HTR-8/SVneo (cell line): Measurements from ENCODE around the gene UPK2.

Experiments
- DNase-seq: peaks from one replicate; pipeline ENCODE4 v3.0.0; 2011; ENCODE audit warnings: low spot score, mixed read lengths; ENCODE audit not compliant: insufficient read length
- FAIRE-seq: peaks from 2 replicates; lab custom pipeline; 2011; peaks lifted over from hg19 to GRCh38; lab: Jason Lieb, UNC

The UPK2 gene

DNA sequence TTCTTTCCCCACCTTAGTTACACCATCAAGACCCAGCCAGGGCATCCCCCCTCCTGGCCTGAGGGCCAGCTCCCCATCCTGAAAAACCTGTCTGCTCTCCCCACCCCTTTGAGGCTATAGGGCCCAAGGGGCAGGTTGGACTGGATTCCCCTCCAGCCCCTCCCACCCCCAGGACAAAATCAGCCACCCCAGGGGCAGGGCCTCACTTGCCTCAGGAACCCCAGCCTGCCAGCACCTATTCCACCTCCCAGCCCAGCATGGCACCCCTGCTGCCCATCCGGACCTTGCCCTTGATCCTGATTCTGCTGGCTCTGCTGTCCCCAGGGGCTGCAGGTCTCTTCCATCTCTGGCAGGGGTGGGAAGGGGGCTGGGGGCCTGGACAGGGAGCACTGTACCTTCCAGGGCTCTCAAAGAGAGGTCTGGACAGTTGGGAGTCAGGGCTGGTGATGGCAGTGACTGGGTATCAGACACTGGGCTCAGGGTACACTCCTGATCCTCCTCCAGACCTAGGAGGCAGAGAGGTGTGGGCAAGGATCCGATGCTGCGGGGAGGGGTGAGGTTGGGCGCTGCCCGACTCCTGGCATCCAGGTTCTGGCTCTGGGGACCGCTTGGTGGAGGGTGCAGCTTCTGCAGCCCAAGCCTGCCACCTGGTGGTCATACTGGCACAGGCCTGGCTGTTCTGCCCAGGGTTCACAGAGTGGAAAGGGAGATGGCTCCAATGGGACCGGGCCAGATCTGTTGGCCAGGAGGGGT is at the start of gene UPK2:
Gene UPK2 (plus strand): TSS at position 205 of the 753 bp plus-strand sequence. CDS start 53 bp downstream, at position 258.
- DNase-seq (peak; percentile 97), FAIRE-seq (peak; percentile 95)

DNA sequence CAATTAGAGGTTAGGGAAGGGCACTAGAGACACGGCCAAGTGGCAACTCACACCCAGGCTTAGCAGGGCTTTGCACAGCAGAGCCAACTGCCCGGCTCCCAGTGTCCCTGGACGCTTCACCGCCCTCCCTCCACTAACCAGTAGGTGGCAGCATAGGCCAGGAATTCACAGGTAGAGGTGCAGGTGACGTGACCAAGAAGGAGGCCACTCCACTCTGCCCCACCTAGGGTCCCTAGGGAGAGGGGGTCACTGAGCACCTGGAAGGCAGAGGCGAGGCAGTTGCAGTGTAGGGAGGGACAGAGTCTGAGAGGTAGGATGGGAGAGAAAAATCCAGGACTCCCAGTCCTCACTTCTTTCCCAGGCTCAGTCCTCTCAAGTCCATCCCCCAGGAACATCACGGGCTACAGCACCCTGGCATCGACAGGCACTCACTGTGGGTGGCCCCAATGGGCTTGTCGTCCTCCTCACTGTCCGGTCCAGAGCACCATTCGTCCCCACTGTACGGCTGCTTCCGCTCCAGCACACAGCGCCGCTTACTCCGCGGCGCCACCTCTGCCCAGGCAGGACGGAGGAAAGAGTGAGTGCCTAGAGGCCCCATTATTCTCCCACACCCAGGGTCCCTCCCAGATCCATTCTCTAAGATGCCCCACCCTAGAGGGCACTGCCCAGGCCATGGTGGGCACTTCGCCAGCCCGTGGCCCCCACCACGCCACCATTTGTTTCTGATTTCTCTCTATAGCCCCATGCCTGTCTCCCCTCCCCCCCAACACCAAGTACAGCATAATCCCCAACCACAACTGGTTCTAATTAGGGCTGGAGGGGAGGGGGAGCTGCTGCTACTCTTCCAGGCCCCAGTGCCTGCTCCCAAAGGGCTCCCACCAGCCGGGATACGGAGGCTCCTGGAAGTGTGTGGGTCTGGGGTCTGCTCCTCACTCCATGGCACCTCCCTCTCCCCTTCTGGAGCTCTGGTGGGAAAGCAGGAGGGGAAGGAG is 48.8 kb upstream of the UPK2 start:
- peak; percentile 86 for FAIRE-seq
- peak; percentile 75 for DNase-seq

DNA sequence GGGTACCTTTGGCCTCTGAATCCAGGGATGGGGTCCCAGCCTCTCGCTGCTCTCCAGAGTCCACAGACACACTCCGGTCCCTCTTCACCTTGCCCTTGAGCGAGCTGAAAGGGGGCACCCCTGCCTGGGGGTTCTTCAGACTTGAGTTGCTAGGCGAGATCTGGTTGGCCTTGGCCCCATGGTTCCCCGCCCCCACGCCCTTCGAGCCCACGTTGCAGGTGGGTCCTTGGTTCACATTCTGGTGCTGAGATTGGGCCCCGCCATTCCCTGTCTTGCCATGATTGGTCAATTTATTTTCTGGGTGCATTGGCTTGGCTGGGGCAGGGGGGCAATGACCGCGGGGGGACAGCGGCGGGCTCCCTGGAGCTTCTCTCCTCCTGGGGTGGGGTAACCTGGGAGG is 47.8 kb upstream of the UPK2 start:
- FAIRE-seq: no peak
- no peak for DNase-seq

DNA sequence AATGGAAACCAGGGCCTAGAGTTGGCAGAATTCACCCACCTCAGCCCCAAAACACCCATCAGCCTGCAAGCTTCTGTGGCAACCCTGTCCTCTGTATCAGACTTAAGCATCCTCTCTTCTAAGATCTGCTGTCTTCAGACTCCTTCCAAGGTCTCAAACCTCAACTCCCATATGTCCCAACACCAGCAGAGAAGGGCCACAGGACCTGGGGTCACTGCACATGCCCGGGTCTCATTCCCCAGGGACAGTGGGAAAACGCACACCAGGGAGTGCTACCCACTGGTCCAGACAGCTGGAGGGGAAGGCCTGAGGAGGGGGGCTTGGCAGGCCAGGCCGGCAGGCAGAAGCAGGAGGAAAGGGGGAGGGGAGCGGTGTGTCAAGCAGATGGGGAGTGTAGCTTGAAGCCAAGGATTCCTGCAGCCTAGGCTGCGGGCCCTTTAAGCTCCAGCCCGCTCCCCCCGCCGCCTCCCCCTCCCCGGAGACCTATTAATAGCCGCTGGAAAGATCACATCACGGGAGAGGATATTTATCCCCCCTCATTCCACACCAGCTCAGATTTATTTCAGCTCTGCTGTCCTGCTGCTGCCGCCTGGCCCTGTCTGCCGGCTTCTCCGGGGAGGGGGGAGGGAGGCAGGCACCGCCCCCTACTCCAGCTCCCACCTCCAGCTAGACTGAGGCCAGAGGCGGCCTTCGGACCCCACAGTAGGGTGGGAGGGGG is 47.0 kb upstream of the UPK2 start:
- peak; percentile 76 for FAIRE-seq

DNA sequence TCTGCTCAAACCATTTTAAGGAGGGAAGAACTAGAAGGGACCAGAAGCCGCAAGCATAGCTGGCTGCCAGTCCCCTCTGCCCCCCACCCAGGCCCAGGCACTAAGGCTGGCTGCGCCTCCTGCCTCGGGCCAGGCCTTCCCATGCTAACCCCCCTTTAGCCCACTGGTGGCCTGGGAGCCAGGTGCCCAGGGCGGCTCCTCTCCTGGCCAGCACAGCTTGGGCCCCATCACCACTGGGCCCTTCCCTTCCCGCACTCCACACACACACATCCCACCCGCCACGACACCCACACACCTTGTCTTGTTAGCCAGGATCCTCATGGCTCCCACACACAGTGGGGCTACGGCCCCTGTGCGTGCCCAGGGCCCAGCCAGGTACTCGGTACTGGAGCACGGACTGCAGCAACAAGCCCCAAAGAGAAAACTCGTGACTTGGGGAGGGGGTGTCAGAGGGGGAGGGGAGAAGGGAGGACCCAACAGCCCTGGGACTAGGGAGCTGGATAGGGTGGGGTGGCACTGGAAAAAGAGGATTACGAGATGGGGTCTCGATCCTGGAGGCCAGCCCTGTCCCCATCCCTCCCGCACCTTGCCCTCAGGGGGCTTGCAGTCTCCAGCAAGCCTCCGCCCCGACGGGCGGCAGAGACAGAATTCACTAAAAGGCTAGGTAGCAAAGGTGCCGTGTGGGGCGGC is 46.3 kb upstream of the UPK2 start:
- FAIRE-seq: peak; percentile 48

More for the DNA sequence above, 47.0 kb upstream of the UPK2 start:
- DNase-seq: peak; percentile 79

DNA sequence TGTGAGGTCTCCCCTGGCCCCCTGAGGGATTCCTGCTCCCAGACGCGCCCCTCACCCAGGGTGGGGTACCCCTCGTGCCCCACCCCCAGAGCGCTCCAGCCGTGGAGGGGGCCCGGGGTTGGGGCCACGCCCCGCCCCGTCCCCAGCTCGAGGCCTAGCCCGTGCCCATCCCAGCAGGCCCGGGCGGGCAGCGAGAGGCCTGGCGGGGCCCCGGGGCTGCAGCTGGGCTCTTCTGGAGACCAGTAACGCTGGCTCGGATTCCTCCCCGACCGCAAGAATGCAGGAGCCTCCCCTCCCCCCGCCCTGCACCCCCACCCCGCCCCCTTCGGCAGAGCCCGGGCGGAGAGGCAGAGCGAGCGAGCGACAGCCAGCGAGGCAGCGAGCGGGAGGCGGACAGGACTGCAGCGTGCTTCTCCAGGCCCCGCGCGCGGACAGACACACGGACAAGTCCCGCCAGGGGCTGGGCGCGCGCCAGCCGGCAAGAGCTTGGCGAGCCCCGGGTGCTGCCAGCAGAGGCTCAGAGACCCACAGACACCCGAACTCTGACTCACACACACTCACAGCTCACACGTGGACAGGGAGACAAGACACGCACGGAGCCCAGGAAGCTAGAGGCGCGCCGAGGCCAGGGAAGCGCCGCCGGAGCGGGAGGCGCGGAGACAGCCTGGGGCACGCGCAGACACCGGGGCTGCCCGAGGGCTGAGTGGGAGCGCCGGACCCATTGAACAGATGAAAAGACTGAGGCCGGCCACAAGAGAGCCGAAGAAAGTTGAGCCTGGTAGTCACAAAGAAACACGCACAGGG is 45.6 kb upstream of the UPK2 start:
- DNase-seq: peak; percentile 82
- peak; percentile 97 for FAIRE-seq

More for the DNA sequence above, 46.3 kb upstream of the UPK2 start:
- no peak for DNase-seq

DNA sequence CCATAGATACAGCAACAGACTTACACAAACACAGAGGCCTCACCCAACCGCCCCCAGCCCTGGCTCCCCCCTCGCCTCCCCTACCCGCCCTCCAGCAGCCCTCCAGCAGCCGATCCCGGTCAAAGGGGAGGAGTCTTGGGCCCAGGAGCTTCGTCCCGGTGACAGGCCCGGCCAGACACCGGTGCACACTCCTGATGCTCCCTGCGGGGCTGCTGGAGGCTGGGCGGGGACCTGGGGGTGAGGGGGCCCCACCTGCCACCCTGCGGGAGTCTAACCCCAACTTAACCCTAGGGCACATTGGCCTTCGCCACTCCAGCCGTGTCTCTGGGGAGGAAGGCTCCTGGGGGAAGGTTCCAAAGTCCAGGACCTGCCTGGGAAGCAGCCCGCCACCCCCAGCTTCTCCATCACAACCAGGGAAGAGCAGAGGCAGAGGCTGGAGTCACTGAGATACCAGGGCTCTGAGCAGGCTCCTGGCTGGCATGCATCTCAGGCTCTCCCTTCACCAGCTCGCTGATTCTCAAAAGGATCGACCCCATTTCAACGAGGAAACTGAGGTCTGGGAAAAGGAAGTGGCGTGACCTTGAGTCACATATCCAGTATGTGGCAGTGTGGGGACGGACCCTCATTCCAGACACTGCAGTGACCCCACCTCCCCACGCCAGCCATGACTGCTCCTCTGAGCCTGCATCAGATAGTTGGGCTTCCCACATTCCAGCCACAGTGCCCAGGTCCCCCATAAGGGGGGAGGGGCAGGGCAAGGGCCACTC is 44.8 kb upstream of the UPK2 start:
- DNase-seq (no peak), FAIRE-seq (peak; percentile 16)

DNA sequence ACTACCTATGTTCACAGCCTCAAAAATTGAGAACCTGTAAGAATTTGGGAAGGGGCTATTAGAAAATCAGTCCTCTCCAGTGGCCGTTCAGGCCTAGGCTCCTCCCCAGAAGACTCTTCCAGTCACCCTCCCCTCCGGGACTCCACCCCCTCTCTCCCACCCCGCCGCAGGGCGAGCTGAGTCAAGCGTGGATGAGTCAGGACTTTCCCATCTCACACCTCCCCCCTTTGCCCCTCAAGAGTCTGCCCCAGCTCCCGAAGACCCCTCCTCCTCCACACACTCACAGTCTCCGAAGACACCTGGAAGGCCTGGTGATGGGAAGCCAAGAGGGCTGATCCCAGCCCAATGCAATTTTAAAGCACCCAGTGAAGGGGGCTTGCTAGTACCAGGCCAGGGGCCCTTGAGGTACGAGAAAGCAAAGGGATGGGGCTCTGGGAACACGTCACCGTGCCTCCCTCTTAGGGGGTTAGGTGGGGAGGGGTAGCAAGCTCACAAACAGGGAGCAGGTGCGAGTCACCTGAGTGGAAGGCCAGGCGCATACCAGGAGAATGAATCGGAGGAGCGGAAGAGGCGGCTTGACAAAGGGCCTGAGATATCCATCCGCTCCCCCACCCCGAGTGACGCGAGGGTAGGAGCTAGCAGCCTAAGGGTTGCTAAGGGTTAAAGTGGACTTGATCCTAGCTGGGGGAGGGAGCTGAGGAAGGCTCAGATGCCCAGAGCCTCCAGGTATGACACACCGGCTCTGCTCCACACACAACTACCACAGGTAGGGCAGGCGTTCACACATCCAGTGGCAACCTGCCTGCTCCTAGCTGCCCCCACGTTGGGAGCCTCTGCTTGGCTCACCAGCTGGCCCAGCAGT is 44.0 kb upstream of the UPK2 start:
- peak; percentile 95 for FAIRE-seq

DNA sequence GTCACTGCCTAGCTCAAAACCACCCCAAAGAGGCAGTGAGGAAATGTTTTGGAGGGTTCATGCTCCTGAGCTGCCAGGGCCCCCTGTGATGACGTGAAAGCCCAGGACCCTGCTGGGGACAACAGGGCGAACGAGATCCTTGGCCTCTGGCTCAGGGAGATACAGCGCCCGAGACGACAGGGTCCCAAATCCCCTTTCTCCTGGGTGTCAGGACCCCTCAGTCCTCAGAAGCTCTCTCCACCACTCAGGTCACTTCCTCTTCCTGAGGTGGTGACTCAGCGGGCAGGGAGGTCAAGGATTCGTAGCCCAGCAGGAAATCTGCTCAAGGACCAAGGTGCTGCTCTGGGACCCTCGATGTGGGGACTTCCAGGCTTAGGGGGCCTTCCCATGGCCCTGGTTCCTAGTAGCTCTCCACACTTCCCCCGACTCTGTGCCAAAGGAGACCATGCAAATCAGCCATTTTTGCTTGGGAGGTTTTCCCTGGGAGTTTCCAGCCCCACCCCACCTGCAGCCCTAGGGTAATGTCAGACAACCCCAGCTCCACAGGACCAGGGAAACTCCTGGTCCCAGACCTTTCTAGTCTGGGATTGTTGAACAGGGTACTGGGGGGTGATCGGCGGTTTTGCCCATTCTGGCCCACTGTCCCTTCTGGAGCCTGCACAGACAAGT is 43.2 kb upstream of the UPK2 start:
- FAIRE-seq (no peak), DNase-seq (no peak)

More for the DNA sequence above, 44.0 kb upstream of the UPK2 start:
- peak; percentile 81 for DNase-seq

DNA sequence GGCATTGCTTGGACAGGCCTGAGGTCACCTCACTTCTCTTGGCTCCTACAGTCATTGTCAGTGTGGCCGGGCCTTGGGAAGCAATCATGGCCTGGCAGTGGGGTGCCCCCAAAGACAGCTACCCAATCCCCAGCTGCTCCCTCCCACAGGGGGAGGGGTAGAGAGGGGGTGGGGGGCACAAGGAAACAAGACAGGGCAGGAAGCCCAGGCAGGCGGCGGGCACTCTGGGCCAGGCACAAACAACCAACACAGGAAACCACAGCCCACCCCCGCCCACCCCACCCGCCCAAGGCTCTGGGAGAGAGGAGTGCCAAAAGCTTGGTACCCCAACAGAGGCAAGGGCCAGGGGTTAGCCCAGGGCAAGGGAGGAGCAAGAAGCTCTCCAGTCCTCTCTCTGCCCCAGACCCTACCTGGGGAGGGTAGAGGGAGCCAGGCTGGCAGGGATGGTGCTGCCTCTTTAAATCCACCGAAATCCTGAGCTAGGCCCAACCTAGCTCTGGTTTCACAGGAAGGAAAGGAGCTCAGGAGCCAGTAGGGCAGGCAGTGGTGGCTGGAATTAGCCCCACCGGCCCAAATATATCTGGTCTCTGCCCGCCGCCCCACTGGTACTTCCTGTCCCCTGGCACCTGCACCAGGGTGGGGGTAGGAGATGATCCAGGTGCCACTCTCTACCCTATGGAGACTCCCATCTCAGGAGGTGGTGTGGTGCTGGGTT is 42.5 kb upstream of the UPK2 start:
- peak; percentile 68 for FAIRE-seq
- no peak for DNase-seq

DNA sequence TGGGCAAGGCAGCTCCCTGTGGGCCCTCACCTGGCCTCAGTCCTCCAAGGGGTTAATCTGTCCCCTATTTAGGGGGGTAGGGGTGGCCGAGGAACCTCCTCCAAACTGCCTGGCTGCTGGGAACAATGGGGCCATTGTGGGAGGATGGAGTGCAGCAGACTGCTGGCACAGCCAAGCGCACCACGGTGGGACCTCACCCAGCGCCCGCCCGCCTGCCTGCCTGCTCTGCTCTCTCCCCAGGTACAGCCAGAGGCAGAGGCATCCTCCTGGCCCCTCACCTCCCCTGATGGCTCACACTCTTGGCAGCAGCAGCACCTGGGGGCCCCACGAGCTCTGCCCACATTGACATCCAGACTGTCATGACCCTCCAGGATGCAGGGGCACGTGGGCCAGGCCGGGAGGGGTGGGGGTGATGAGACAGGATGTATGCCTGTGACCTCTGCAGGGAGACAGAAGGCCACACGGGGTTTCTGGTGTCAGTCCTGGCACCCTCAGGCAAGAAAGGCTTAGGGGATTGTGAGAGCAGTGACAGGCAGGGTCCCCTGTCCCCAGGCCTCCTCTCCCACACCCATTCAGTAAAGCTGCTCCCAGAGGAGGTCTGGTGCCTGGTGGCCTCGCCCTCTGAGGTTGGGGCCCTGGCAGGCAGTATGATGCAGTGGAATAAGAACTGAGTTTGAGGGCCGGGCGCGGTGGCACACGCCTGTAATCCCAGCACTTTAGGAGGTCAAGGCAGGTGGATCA is 41.8 kb upstream of the UPK2 start:
- FAIRE-seq (peak; percentile 52), DNase-seq (no peak)

DNA sequence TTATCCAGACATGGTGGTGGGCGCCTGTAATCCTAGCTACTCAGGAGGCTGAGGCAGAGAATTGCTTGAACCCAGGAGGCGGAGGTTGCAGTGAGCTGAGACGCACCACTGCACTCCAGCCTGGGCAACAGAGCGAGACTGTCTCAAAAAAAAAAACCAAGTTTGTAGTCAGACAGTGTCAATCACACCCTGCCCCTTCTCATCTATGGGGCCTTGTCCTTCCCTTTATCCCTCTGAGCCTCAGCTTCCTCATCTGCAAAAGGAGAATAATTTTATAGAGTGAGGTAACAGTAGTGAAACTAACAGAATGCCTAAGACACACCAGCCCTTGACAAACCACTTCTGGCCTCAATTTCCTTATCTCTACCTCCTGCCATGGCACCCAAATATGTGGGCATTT is 41.1 kb upstream of the UPK2 start:
- no peak for DNase-seq
- FAIRE-seq: no peak

DNA sequence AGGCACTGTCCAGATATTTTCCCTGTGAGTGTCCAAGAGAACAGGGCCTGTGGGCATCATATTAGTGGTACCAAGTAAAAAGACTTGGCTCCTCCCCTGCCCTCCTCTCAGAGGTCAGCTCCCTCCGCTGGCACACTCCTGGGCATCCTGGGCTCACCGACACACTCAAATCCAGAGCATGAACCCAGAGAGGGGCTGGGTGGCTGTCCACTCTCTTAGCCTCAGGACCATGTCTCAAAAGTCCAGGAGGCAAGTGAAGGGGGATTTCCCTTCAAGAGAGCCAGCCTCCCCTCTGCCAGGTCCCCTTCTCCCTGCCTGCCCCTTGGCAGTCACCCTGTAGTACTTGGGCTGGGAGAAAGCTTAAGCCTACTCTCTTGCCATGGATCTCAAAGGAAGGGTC is 40.7 kb upstream of the UPK2 start:
- no peak for FAIRE-seq
- DNase-seq: no peak

DNA sequence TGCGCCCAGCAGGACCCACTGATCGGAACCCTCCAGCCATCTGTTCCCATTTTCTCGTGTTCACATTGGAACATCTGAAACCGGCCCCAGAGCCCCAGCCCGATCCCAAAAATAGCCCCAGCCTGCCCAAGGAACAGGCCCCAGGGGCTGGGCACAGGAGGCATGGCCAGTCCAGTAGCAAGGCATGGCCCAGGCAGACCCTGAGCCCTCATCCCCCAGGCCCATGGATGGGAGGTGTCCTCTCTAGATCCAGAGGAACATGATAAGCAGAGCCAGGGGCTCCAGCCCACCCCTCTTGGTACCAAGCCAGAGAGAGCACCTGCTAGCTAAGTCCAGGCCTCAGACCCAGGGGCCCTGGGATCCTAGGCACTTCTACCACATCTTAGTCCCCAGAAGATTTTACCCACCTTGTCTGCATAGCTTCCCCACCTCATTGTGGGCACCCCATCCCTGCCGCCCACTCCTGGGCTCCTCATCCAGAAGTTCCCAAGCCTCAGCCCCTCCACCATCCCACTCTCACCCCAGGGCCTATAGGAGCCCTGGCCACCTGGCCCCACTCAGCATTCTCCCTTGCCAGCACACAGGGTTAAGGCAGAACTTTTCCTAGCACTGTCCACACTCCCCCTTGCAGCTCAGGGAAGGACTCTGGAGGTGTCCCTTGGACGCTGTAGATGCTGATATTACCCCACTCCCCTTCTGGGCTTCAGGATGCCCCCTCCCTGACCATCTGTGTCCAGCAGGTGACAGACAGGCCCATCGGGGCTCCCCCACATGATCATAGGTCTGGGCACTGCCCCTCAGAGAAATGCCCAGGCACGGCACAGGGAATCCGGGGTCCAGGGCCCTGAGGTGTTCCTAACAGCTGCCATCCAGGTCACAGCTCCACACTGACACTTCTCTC is 39.9 kb upstream of the UPK2 start:
- no peak for DNase-seq
- FAIRE-seq: no peak
